HEK293 (cell line): ENCODE measurements around the gene AIMP2.
A peak's percentile ranks its signal among the peaks of the same experiment; 100 is the strongest.

Experiments used
- GFI1B ChIP-seq: fragments of 450-650 bp; formaldehyde crosslinking; IDR thresholded peaks from 2 replicates; pipeline ENCODE4 v1.5.1; 2016; ENCODE audit warnings: missing biosample characterization, missing genetic modification characterization
- GLI2 ChIP-seq: fragments of 450-650 bp; formaldehyde crosslinking; IDR thresholded peaks from 2 replicates; pipeline ENCODE4; 2017; ENCODE audit warnings: missing biosample characterization, missing genetic modification characterization, low read depth, borderline replicate concordance
- HOXC10 ChIP-seq: sonication (generic); formaldehyde crosslinking; IDR thresholded peaks from 2 replicates; pipeline ENCODE4 v1.8.1; 2023; ENCODE audit warnings: mild to moderate bottlenecking, missing genetic modification reagents
- KLF10 ChIP-seq: fragments of 450-650 bp; IDR thresholded peaks from 2 replicates; pipeline ENCODE4 v1.5.1; 2018; ENCODE audit warnings: missing biosample characterization, mild to moderate bottlenecking, missing genetic modification characterization
- MZF1 ChIP-seq: fragments of 450-650 bp; formaldehyde crosslinking; IDR thresholded peaks from 2 replicates; pipeline ENCODE4 v1.5.1; 2017; ENCODE audit warnings: missing biosample characterization, missing genetic modification characterization, borderline replicate concordance
- OSR2 ChIP-seq: fragments of 450-650 bp; formaldehyde crosslinking; IDR thresholded peaks from 2 replicates; pipeline ENCODE4 v1.5.1; 2016; ENCODE audit warnings: missing biosample characterization, missing genetic modification characterization
- PRDM1 ChIP-seq: fragments of 450-650 bp; formaldehyde crosslinking; IDR thresholded peaks from 2 replicates; pipeline ENCODE4; 2016; ENCODE audit warnings: missing biosample characterization, missing genetic modification characterization
- SP2 ChIP-seq: fragments of 450-650 bp; formaldehyde crosslinking; IDR thresholded peaks from 2 replicates; pipeline ENCODE4 v1.5.1; 2016; ENCODE audit warnings: missing biosample characterization, missing genetic modification characterization
- SP7 ChIP-seq: fragments of 450-650 bp; formaldehyde crosslinking; IDR thresholded peaks from 2 replicates; pipeline ENCODE4 v1.5.1; 2016; ENCODE audit warnings: missing biosample characterization, missing genetic modification characterization
- TRIM28 ChIP-seq: IDR thresholded peaks from 2 replicates; pipeline ENCODE4 v1.6.1; 2011; ENCODE audit warnings: low read length, control low read depth, borderline replicate concordance
- ZBTB20 ChIP-seq: fragments of 450-650 bp; formaldehyde crosslinking; IDR thresholded peaks from 2 replicates; pipeline ENCODE4 v1.5.1; 2016; ENCODE audit warnings: missing biosample characterization, missing genetic modification characterization
- ZBTB21 ChIP-seq: fragments of 450-650 bp; formaldehyde crosslinking; IDR thresholded peaks from 2 replicates; pipeline ENCODE4 v1.5.1; 2017; ENCODE audit warnings: missing biosample characterization, missing genetic modification characterization
- ZFP69B ChIP-seq: fragments of 450-650 bp; formaldehyde crosslinking; IDR thresholded peaks from 2 replicates; pipeline ENCODE4 v1.5.1; 2016; ENCODE audit warnings: missing biosample characterization, missing genetic modification characterization
- ZNF132 ChIP-seq: fragments of 450-650 bp; formaldehyde crosslinking; IDR thresholded peaks from 2 replicates; pipeline ENCODE4 v1.5.1; 2017; ENCODE audit warnings: missing biosample characterization, missing genetic modification characterization, borderline replicate concordance
- ZNF133 ChIP-seq: fragments of 450-650 bp; formaldehyde crosslinking; IDR thresholded peaks from 2 replicates; pipeline ENCODE4 v1.5.1; 2016; ENCODE audit warnings: missing biosample characterization, missing genetic modification characterization
- ZNF140 ChIP-seq: fragments of 450-650 bp; formaldehyde crosslinking; IDR thresholded peaks from 2 replicates; pipeline ENCODE4 v1.5.1; 2016; ENCODE audit warnings: missing biosample characterization, missing genetic modification characterization
- ZNF214 ChIP-seq: fragments of 450-650 bp; formaldehyde crosslinking; IDR thresholded peaks from 2 replicates; pipeline ENCODE4 v1.5.1; 2017; ENCODE audit warnings: missing biosample characterization, mild to moderate bottlenecking, missing genetic modification characterization, borderline replicate concordance
- ZNF37A ChIP-seq: fragments of 450-650 bp; IDR thresholded peaks from 2 replicates; pipeline ENCODE4 v1.5.1; 2018; ENCODE audit warnings: missing biosample characterization, missing genetic modification characterization
- ZNF521 ChIP-seq: fragments of 450-650 bp; formaldehyde crosslinking; IDR thresholded peaks from 2 replicates; pipeline ENCODE4 v1.5.1; 2017; ENCODE audit warnings: missing biosample characterization, mild to moderate bottlenecking, missing genetic modification characterization
- ZNF558 ChIP-seq: fragments of 450-650 bp; formaldehyde crosslinking; IDR thresholded peaks from 2 replicates; pipeline ENCODE4 v1.5.1; 2016; ENCODE audit warnings: missing biosample characterization, missing genetic modification characterization
- ZNF561 ChIP-seq: fragments of 450-650 bp; IDR thresholded peaks from 2 replicates; pipeline ENCODE4 v1.5.1; 2018; ENCODE audit warnings: missing biosample characterization, missing genetic modification characterization, borderline replicate concordance
- ZNF660 ChIP-seq: fragments of 450-650 bp; IDR thresholded peaks from 2 replicates; pipeline ENCODE4 v1.5.1; 2018; ENCODE audit warnings: missing biosample characterization, mild to moderate bottlenecking, missing genetic modification characterization
- ZNF791 ChIP-seq: fragments of 450-650 bp; formaldehyde crosslinking; IDR thresholded peaks from 2 replicates; pipeline ENCODE4 v1.5.1; 2016; ENCODE audit warnings: missing biosample characterization, missing genetic modification characterization
- ZNF843 ChIP-seq: fragments of 450-650 bp; formaldehyde crosslinking; IDR thresholded peaks from 2 replicates; pipeline ENCODE4 v1.5.1; 2016; ENCODE audit warnings: missing biosample characterization, missing genetic modification characterization
- ZXDB ChIP-seq: fragments of 450-650 bp; formaldehyde crosslinking; IDR thresholded peaks from 2 replicates; pipeline ENCODE4 v1.5.1; 2016; ENCODE audit warnings: missing biosample characterization, missing genetic modification characterization
- TF ChIP-seq, protein P1 (sequence below): fragments of 450-650 bp; formaldehyde crosslinking; optimal IDR thresholded peaks from 2 replicates; pipeline ENCODE3; 2016; ENCODE audit warnings: missing biosample characterization, mild to moderate bottlenecking, missing genetic modification characterization
- TF ChIP-seq, protein P2 (sequence below): fragments of 450-650 bp; formaldehyde crosslinking; IDR thresholded peaks from 2 replicates; pipeline ENCODE4 v1.5.1; 2016; ENCODE audit warnings: missing biosample characterization, missing genetic modification characterization
- TF ChIP-seq, protein P3 (sequence below): fragments of 450-650 bp; formaldehyde crosslinking; IDR thresholded peaks from 2 replicates; pipeline ENCODE4 v1.5.1; 2016; ENCODE audit warnings: missing biosample characterization, missing genetic modification characterization
- TF ChIP-seq, protein P4 (sequence below): fragments of 450-650 bp; formaldehyde crosslinking; IDR thresholded peaks from 2 replicates; pipeline ENCODE4 v1.5.1; 2016; ENCODE audit warnings: missing biosample characterization, missing genetic modification characterization
- TF ChIP-seq, protein P5 (sequence below): fragments of 450-650 bp; formaldehyde crosslinking; IDR thresholded peaks from 2 replicates; pipeline ENCODE4; 2016; ENCODE audit warnings: missing biosample characterization, missing genetic modification characterization
- TF ChIP-seq, protein P6 (sequence below): fragments of 450-650 bp; formaldehyde crosslinking; IDR thresholded peaks from 2 replicates; pipeline ENCODE4 v1.5.1; 2016; ENCODE audit warnings: missing biosample characterization, missing genetic modification characterization
- TF ChIP-seq, protein P7 (sequence below): fragments of 450-650 bp; formaldehyde crosslinking; IDR thresholded peaks from 2 replicates; pipeline ENCODE4 v1.5.1; 2017; ENCODE audit warnings: missing biosample characterization, missing genetic modification characterization

Gene AIMP2

DNA sequence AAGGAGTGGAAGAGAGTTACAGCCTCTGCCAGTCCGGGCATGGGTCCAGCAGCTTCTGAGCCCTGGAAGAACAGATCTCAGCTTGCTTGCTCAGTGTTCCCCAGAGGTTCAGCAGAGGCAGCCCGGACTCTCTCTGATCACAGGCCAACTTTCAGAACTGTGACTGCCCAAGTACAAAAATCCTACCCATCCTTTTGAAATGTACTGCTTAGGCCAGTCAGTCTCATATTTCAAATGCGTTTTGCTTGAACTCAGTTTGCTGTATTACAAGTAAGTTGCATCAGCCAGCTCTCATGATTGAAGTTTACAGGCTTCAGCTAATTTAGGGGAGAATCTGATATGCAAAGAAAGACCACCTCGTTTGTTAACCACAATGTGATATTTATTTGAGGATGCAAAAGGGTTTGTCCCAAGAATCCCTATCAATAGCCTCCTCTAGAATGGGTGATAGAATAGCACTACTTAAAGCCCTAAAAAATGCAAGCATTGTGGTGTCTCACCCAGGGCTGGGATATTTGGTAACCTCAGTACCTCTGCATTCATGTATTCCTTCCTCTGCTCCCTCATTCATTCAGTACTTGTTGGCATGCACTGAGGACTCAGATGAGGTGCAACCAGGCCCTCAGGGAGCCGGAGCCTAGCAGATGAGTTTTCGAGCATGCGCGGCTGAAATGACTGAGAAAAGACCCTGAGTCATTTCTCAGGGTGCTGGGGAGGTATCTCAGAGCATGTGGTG lies 7.0 kb downstream of the AIMP2 start (continued):
- TF ChIP-seq, protein P1, sequence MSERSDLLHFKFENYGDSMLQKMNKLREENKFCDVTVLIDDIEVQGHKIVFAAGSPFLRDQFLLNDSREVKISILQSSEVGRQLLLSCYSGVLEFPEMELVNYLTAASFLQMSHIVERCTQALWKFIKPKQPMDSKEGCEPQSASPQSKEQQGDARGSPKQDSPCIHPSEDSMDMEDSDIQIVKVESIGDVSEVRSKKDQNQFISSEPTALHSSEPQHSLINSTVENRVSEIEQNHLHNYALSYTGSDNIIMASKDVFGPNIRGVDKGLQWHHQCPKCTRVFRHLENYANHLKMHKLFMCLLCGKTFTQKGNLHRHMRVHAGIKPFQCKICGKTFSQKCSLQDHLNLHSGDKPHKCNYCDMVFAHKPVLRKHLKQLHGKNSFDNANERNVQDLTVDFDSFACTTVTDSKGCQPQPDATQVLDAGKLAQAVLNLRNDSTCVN (tag by site-specific recombination) = no peak
- TF ChIP-seq ZNF660 (tag by site-specific recombination) (0 out of 2 replicates have a peak, but pooled peaks have one; percentile 44), ZNF558 (tag by site-specific recombination) (0 out of 2 replicates have a peak, but pooled peaks have one; percentile 35), GLI2 (tag by site-specific recombination) (no peak), ZNF521 (tag by site-specific recombination) (no peak), SP2 (no peak), KLF10 (no peak), ZNF133 (tag by site-specific recombination) (no peak), GFI1B (tag by site-specific recombination) (no peak), ZNF561 (0 out of 2 replicates have a peak, but pooled peaks have one; percentile 31), ZNF843 (peak; percentile 46; the same call in 1 of the 2 replicates), ZFP69B (tag by site-specific recombination) (no peak), ZNF140 (tag by site-specific recombination) (no peak), HOXC10 (CRISPR knock-in tag) (no peak), ZNF791 (tag by site-specific recombination) (no peak), ZBTB21 (tag by site-specific recombination) (no peak), ZNF132 (no peak), ZBTB20 (tag by site-specific recombination) (0 out of 2 replicates have a peak, but pooled peaks have one; percentile 24), OSR2 (tag by site-specific recombination) (peak; percentile 57), MZF1 (tag by site-specific recombination) (no peak), SP7 (peak; percentile 36), ZNF37A (tag by site-specific recombination) (no peak), ZNF214 (tag by site-specific recombination) (no peak), PRDM1 (no peak), TRIM28 (peak; percentile 42; the same call in 1 of the 2 replicates), ZXDB (tag by site-specific recombination) (no peak)
- TF ChIP-seq, protein P2, sequence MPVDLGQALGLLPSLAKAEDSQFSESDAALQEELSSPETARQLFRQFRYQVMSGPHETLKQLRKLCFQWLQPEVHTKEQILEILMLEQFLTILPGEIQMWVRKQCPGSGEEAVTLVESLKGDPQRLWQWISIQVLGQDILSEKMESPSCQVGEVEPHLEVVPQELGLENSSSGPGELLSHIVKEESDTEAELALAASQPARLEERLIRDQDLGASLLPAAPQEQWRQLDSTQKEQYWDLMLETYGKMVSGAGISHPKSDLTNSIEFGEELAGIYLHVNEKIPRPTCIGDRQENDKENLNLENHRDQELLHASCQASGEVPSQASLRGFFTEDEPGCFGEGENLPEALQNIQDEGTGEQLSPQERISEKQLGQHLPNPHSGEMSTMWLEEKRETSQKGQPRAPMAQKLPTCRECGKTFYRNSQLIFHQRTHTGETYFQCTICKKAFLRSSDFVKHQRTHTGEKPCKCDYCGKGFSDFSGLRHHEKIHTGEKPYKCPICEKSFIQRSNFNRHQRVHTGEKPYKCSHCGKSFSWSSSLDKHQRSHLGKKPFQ = no peak
- TF ChIP-seq, protein P3, sequence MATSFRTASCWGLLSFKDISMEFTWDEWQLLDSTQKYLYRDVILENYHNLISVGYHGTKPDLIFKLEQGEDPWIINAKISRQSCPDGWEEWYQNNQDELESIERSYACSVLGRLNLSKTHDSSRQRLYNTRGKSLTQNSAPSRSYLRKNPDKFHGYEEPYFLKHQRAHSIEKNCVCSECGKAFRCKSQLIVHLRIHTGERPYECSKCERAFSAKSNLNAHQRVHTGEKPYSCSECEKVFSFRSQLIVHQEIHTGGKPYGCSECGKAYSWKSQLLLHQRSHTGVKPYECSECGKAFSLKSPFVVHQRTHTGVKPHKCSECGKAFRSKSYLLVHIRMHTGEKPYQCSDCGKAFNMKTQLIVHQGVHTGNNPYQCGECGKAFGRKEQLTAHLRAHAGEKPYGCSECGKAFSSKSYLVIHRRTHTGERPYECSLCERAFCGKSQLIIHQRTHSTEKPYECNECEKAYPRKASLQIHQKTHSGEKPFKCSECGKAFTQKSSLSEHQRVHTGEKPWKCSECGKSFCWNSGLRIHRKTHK = no peak
- TF ChIP-seq, protein P4, sequence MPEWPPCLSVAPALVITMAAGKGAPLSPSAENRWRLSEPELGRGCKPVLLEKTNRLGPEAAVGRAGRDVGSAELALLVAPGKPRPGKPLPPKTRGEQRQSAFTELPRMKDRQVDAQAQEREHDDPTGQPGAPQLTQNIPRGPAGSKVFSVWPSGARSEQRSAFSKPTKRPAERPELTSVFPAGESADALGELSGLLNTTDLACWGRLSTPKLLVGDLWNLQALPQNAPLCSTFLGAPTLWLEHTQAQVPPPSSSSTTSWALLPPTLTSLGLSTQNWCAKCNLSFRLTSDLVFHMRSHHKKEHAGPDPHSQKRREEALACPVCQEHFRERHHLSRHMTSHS (tag by site-specific recombination) = no peak
- TF ChIP-seq, protein P5, sequence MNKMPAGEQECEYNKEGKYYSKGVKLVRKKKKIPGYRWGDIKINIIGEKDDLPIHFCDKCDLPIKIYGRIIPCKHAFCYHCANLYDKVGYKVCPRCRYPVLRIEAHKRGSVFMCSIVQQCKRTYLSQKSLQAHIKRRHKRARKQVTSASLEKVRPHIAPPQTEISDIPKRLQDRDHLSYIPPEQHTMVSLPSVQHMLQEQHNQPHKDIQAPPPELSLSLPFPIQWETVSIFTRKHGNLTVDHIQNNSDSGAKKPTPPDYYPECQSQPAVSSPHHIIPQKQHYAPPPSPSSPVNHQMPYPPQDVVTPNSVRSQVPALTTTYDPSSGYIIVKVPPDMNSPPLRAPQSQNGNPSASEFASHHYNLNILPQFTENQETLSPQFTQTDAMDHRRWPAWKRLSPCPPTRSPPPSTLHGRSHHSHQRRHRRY (tag by site-specific recombination) = no peak
- TF ChIP-seq, protein P6, sequence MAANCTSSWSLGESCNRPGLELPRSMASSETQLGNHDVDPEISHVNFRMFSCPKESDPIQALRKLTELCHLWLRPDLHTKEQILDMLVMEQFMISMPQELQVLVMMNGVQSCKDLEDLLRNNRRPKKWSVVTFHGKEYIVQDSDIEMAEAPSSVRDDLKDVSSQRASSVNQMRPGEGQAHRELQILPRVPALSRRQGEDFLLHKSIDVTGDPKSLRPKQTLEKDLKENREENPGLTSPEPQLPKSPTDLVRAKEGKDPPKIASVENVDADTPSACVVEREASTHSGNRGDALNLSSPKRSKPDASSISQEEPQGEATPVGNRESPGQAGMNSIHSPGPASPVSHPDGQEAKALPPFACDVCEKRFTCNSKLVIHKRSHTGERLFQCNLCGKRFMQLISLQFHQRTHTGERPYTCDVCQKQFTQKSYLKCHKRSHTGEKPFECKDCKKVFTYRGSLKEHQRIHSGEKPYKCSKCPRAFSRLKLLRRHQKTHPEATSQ = no peak
- TF ChIP-seq, protein P7, sequence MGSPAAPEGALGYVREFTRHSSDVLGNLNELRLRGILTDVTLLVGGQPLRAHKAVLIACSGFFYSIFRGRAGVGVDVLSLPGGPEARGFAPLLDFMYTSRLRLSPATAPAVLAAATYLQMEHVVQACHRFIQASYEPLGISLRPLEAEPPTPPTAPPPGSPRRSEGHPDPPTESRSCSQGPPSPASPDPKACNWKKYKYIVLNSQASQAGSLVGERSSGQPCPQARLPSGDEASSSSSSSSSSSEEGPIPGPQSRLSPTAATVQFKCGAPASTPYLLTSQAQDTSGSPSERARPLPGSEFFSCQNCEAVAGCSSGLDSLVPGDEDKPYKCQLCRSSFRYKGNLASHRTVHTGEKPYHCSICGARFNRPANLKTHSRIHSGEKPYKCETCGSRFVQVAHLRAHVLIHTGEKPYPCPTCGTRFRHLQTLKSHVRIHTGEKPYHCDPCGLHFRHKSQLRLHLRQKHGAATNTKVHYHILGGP = no peak
